Astrocyte of the cerebellum (primary cell): ENCODE measurements around the gene EHBP1L1.

Experiments used
- DNase-seq: peaks from one replicate; pipeline ENCODE4 v3.0.0-alpha.2; 2011; ENCODE audit warnings: low read depth
- H3K4me3 ChIP-seq: 2 replicates; pipeline ENCODE4 v1.5.1; 2011; ENCODE audit warnings: mild to moderate bottlenecking, low read depth, low read length, moderate library complexity
- CTCF ChIP-seq: IDR thresholded peaks from 2 replicates; pipeline ENCODE4 v1.5.1; 2012; ENCODE audit warnings: low read length, low read depth, moderate library complexity, mild to moderate bottlenecking; ENCODE audit errors: missing control alignments
- in situ Hi-C: cut with HindIII; loops from 2 replicates; pipeline ENCODE4 v1.10.0; 2017; ENCODE audit warnings: low sequenced_read_pairs

Gene EHBP1L1

GRCh38 chr11:65575568-65576231 is at the start of gene EHBP1L1:
Gene EHBP1L1 (plus strand): TSS chr11:65576053. CDS start chr11:65576303, 250 bp downstream.
- peak within 1 kb of the TSS; percentile 91 for H3K4me3 ChIP-seq
- no peak for DNase-seq
- no peak for TF ChIP-seq CTCF
- in situ Hi-C loops = no loop called here

GRCh38 chr11:65526744-65527143 is 49.1 kb upstream of the EHBP1L1 start:
- H3K4me3 ChIP-seq = no peak overlapping the region
- in situ Hi-C loops = no loop called here
- no peak for TF ChIP-seq CTCF
- DNase-seq = no peak

- no peak for TF ChIP-seq CTCF
- in situ Hi-C loops = no loop called here
- DNase-seq = no peak
- H3K4me3 ChIP-seq = no peak overlapping the region
These were observed 47.0 kb upstream of the EHBP1L1 start for GRCh38 chr11:65528819-65529350.

GRCh38 chr11:65529475-65530156 is 46.2 kb upstream of the EHBP1L1 start:
- no peak for TF ChIP-seq CTCF
- no peak overlapping the region for H3K4me3 ChIP-seq
- DNase-seq = no peak
- in situ Hi-C loops = no loop called here

- peak; percentile 34 for TF ChIP-seq CTCF
- in situ Hi-C loops = no loop called here
- DNase-seq = no peak
- no peak overlapping the region for H3K4me3 ChIP-seq
These were observed 45.7 kb upstream of the EHBP1L1 start for GRCh38 chr11:65530157-65530496.

GRCh38 chr11:65532388-65533064 is 43.3 kb upstream of the EHBP1L1 start:
- H3K4me3 ChIP-seq = no peak overlapping the region
- no peak for TF ChIP-seq CTCF
- no peak for DNase-seq
- in situ Hi-C loops = no loop called here
